ENCODE measurements around the gene LRRC10B.

The LRRC10B gene

GRCh38 chr11:61480261-61480993 is 28.1 kb upstream of the LRRC10B start:
- no peak overlapping the region for H3K4me3 ChIP-seq (ENCODE audit: low read depth, low read length)
- DNase-seq (ENCODE audit: low read depth, low spot score), result no peak
- in situ Hi-C loops (cut with HindIII; ENCODE audit: low sequenced_read_pairs), result no loop called here
- TF ChIP-seq, protein P1, sequence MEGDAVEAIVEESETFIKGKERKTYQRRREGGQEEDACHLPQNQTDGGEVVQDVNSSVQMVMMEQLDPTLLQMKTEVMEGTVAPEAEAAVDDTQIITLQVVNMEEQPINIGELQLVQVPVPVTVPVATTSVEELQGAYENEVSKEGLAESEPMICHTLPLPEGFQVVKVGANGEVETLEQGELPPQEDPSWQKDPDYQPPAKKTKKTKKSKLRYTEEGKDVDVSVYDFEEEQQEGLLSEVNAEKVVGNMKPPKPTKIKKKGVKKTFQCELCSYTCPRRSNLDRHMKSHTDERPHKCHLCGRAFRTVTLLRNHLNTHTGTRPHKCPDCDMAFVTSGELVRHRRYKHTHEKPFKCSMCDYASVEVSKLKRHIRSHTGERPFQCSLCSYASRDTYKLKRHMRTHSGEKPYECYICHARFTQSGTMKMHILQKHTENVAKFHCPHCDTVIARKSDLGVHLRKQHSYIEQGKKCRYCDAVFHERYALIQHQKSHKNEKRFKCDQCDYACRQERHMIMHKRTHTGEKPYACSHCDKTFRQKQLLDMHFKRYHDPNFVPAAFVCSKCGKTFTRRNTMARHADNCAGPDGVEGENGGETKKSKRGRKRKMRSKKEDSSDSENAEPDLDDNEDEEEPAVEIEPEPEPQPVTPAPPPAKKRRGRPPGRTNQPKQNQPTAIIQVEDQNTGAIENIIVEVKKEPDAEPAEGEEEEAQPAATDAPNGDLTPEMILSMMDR (IDR thresholded peaks at IDR 0.05; ENCODE audit: low read depth, low read length), result no peak

GRCh38 chr11:61480994-61481335 is 27.6 kb upstream of the LRRC10B start:
- TF ChIP-seq, protein P1 (IDR thresholded peaks at IDR 0.05; ENCODE audit: low read depth, low read length), result no peak
- in situ Hi-C loops (cut with HindIII; ENCODE audit: low sequenced_read_pairs), result no loop called here
- H3K4me3 ChIP-seq (ENCODE audit: low read depth, low read length), result no peak overlapping the region
- no peak for DNase-seq (ENCODE audit: low read depth, low spot score)

DNA sequence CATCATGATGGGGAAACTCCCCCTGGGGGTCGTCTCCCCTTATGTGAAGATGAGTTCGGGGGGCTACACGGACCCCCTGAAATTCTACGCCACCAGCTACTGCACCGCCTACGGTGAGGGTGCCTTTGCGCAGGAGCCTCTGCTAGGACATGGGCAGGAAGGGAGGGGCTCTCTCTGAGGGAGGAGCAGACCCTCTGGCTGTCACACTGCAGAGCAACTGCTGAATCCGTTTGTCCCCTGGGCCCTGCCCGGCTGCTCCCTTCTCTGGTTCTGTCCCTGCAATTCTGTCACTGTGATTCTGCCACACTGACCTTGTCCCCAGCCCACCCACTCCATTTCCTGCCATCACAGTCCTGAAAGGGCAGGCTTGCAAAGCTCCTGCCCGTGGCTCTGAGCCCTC is 26.7 kb upstream of the LRRC10B start:
- DNase-seq (ENCODE audit: low read depth, low spot score), result no peak
- in situ Hi-C loops (cut with HindIII; ENCODE audit: low sequenced_read_pairs), result no loop called here
- no peak overlapping the region for H3K4me3 ChIP-seq (ENCODE audit: low read depth, low read length)
- TF ChIP-seq, protein P1 (IDR thresholded peaks at IDR 0.05; ENCODE audit: low read depth, low read length), result no peak

- H3K4me3 ChIP-seq (ENCODE audit: low read depth, low read length), result no peak overlapping the region
- no peak for DNase-seq (ENCODE audit: low read depth, low spot score)
- in situ Hi-C loops (cut with HindIII; ENCODE audit: low sequenced_read_pairs), result no loop called here
- TF ChIP-seq, protein P1 (IDR thresholded peaks at IDR 0.05; ENCODE audit: low read depth, low read length), result peak; percentile 65
Measured at GRCh38 chr11:61482513-61482912, 26.0 kb upstream of the LRRC10B start.

GRCh38 chr11:61484541-61484940 is 24.0 kb upstream of the LRRC10B start:
- H3K4me3 ChIP-seq (ENCODE audit: low read depth, low read length), result no peak overlapping the region
- in situ Hi-C loops (cut with HindIII; ENCODE audit: low sequenced_read_pairs), result no loop called here
- TF ChIP-seq, protein P1 (IDR thresholded peaks at IDR 0.05; ENCODE audit: low read depth, low read length), result no peak
- no peak for DNase-seq (ENCODE audit: low read depth, low spot score)

DNA sequence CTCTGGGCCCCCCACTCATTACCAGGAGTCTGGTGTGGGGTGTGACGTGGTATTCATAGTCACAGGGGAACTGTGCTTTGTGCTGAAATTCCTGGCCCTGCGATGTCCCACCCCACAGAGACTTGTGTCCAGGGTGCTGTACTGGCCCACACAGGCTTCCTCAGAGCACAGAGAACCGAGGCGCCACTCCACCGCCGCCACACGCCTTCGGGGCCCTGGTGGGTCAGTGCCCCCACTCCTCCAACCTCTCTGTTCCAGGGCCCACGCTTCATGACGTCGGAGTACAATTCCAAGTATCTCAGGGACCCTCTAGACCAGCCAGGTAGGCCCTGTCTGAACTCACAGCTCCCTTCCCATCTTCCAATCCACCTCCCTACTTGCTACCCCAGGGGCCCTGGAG is 23.5 kb upstream of the LRRC10B start:
- in situ Hi-C loops (cut with HindIII; ENCODE audit: low sequenced_read_pairs), result no loop called here
- H3K4me3 ChIP-seq (ENCODE audit: low read depth, low read length), result no peak overlapping the region
- TF ChIP-seq, protein P1 (IDR thresholded peaks at IDR 0.05; ENCODE audit: low read depth, low read length), result no peak
- DNase-seq (ENCODE audit: low read depth, low spot score), result no peak
